ENCODE results near the gene GPHB5.
A peak's percentile ranks its signal among the peaks of the same experiment; 100 is the strongest.
"Not testable (repeated sequence)": the region's sequence is repeated elsewhere in the genome, so short reads cannot be mapped to it uniquely, and the experiment has no call there.

The GPHB5 gene, protein sequence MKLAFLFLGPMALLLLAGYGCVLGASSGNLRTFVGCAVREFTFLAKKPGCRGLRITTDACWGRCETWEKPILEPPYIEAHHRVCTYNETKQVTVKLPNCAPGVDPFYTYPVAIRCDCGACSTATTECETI

DNA sequence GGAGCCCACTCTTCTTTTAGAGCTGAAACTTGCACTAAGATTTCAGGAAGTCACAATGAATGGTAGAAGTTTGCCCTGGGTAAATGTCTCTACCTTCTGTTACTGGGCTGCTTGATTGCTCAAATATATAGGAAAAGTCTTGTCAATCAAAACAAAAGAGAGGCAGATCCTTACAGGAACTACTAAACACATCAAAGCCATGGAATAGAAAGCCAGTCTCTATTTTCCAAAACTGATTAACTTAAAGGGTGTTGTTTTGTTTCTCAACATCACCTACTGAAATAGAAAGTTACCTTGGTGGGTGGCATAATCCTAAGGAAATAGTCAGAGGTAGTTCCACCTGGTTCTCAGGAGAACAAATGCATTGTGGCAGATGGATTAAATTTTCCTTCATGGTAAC is at the start of gene GPHB5:
TSS of gene GPHB5 (minus strand) at position 101 of the 400 bp plus-strand sequence. CDS start 1,086 bp downstream, outside the sequence.
- DNase-seq (ENCODE audit: insufficient read length, low spot score): no peak
- peak; percentile 96 for FAIRE-seq

DNA sequence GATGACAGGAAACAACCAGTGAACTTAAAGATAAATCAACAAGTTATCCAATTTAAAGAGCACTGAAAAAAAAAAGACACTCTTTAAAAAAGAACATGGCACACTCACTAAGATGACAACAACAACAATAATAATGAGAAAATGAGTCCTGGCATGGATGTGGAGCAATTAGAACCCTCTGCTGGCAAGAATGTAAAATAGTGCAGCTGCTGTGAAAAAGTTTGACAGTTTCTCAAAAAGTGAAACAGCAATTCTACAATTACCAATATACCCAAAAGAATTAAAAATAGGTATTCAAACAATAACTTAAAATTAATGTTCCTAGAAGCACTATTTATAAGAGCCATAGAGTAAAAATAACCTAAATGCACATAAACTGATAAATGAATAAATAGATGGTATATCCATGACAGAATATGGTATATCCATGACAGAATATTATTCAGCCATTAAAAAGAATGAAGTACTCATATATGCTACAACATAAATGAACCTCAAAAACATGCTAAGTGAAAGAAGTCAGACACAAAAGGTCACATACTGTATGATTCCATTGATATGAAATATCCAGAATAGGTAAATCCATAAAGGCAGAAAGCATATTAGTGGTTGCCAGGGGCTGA is 49.1 kb upstream of the GPHB5 start:
- no peak for DNase-seq (ENCODE audit: insufficient read length, low spot score)
- FAIRE-seq: peak; percentile 93

DNA sequence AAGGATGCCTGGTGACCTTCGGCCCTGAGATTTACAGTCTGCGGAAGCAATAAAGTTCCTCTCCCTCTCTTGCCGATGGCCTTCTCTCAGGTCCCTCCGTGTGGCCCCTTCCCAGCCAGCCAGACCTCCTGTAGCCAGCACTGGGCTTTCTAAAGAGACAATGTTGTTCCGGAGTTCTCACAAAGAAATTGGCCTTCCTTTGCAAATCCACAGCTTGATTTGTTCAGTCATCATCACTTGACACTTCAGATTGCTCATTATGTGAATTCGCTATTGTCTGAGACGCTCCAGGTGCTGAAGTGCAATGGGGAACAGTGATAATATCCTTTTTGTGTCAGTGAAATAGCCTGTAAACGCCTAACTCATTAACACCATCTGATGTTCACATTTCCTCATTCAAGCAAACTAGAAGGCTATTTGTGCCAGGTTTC is 43.7 kb upstream of the GPHB5 start:
- DNase-seq (ENCODE audit: insufficient read length, low spot score) (no peak), FAIRE-seq (peak; percentile 97)

DNA sequence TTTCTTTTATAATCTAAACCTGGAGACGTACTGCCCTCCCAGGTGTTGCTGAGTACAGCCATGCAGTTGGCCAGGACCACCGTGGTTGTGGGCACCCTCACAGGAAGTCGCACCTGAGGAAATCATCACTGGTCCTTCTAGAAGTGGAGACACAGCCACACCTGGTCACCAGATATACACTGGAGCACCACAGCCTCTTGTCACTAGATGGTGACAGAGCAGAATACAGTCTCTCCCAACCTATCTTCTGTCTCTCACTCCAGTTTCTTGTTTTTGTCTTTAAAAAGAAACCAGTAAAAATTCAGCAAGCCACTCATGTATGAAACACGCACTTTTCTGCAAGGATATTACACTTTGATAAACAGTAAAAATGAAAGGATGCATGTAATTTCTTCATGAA is 43.1 kb upstream of the GPHB5 start:
- DNase-seq (ENCODE audit: insufficient read length, low spot score): no peak
- FAIRE-seq: no peak

DNA sequence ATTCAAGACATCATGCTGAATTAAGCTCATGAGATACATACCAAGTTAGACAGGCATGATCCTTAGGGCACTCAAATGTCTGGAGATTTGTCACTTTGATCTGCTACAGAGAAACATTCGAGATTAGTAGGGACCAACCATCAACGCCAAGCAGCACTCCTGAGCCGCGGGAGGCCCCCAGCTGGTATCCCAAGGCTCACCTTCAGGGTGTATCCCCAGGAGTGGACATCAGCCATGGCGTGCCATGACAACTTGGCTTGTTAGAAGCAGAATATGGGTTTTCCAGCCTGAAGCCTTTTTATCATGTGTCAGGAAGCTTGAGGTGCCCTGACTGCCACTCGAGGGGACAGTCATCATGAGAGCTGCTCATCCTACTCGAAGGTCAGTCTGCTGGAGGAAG is 39.1 kb upstream of the GPHB5 start:
- no peak for DNase-seq (ENCODE audit: insufficient read length, low spot score)
- FAIRE-seq: peak; percentile 99

DNA sequence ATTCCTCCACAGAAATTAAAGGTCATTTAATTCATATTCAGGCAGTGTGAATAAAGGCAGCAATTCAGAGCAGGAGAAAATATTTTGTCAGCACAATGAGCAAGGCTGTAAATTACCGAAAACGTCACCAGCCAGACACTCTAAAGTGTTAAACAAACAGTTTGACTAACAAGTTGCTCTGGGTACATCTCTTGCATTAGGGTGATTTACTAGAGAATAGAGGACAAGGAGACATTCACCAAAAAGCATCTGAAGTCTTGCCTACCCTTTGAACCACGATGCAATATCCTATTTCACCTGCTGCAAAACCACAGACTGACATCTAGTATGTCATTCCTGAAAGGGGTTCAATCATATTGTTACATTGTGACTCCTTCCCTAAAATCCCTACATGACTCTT is 27.1 kb upstream of the GPHB5 start:
- DNase-seq (ENCODE audit: insufficient read length, low spot score): no peak
- no peak for FAIRE-seq

DNA sequence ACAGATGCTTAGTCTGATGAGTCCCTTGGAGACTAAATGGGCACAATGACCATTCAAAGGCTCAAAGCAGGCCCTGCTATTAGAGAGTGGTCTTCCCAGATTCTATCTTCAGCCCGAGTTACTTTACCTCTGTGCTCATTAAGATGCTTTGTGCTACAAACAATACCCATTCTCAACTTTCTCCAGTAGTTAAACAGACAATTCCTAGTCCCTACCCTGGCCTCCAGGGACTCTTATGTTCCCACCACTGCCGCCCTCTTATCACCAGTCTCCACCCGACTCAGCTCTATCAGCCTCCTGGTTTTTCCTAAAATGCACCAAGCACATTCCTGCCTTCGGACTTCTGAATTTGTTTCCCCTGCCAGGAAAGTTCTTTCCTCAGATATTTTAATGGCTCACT is 25.6 kb upstream of the GPHB5 start:
- FAIRE-seq (no peak), DNase-seq (ENCODE audit: insufficient read length, low spot score) (no peak)

DNA sequence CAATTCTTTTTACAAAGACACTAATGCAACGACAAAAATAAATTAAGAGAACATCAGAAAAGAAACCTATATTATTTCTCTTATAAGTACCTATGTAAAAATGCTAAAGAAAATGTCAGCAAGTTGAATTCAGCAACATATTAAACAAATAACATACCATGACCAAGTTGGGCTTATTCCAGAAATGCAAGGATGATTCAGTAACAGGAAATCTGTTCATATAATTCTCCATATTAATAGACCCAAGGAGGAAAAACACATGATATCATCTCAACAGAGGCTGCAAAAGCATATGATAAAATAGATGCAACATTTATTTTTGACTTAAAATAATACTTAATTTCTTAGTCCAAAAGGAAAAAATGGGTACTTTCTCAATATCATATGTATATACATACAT is 25.1 kb upstream of the GPHB5 start:
- FAIRE-seq: peak; percentile 23
- no peak for DNase-seq (ENCODE audit: insufficient read length, low spot score)

DNA sequence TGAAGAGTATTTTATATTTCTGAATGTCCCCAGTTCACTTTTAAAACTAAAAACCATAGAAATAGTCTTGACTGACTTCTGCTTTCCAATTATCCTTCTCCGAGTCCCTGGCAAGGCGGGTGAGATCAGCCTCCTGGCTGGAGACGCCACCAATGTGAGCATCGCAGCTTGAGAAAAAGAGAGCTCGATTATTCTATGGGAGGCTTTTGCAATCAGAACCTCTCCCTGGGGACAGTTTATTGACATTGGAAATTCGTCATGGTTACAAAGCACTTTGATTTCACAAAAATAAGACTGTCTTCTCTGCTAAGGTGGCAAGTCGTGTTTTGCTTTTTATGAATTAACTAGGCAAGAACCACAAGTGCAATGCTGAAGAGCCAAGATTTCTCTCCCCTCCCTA is 23.6 kb upstream of the GPHB5 start:
- DNase-seq (ENCODE audit: insufficient read length, low spot score) (no peak), FAIRE-seq (no peak)

DNA sequence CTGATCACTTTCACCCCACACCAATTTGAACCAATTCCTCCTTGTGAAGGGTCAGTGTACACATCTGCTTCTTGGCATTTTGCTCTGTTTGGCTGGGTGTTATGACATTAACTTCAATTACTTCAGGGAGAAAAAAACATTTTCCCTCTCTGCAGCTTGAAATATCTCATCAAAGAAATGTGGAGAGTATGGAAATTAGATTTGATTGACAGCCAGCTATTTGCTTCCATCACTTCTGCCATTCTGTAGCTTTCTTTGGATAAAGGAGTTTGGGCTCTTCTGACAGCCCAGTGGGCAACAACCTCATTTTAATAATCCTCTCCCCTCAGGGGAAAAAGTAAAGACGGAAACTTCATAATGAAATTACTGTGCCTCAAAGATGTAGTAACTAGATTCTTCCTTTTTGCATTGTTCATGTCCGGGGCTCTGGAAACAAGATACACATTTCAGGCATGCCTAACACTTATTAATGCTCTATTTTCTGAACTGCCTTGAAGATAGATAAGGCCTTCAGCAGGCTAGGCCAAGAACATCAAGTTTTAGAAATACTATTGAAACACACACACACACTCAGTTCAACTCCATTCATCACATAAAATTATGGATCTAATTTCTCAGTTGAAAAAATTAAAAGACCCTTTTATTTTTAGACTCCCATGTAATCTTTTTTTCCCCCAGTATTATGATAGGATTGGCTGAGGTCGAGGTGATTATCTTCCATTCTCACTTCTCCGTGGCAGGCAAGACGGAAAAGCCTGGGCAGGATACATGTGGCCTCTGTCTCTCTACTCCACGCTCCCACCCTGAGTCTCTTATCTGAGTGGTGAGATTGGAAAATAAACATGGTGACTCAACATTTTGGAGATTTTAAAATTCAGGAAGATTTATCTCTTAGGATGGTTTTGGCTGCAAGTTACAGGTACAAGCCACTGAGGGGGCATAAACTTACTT is 10.3 kb upstream of the GPHB5 start:
- DNase-seq (ENCODE audit: insufficient read length, low spot score): no peak
- FAIRE-seq: peak; percentile 69

DNA sequence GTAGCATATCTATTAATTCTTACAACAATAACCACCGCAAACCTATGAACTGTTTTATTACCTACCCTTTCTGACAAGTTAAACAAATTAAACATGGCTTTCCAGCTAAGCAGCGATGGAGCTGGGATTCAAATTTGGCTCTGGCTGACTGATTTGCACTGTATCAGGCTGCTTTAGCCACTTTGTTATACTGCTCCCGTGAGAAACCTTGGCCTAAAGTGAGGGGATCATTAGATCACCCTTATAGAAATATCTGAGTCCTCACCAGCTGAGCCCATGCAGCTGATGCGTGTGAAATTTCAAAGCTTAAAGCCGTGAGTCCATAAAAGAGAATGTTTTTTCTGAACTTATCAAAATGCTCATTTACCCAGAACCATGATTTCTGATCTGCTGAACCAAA is 8.1 kb upstream of the GPHB5 start:
- FAIRE-seq: peak; percentile 81
- DNase-seq (ENCODE audit: insufficient read length, low spot score): no peak

DNA sequence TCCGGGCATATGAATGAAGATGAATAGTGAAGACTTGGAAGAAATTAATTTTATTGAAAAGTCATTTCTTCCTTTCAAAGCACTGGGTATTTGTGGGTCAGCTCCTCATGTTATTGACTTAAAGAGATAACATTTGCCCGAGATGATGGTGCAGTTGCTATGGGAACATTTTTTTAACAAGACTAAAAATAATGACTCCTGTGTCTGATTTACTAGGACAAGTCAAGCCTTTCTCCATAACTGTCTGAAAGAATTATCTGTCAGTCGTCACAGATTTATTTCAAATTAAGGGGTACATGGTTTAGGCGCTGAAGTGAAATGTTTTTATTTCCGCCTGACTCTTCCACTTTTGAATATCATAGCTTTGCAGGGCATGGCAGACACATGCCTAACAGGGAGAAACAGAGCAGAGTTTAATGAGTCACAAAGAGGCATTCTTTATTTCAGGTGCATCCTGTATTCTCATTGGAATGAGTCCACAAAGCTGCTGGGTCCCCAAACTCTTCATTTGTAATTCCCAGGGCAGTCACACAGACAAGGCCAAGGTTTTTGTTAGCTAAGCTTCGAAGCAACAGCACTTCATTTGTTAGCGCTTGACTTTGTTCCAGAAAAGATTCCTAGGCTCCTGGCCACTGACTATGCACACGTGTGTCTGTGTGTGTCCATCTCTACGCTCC is 4.3 kb upstream of the GPHB5 start:
- peak; percentile 88 for FAIRE-seq
- no peak for DNase-seq (ENCODE audit: insufficient read length, low spot score)

DNA sequence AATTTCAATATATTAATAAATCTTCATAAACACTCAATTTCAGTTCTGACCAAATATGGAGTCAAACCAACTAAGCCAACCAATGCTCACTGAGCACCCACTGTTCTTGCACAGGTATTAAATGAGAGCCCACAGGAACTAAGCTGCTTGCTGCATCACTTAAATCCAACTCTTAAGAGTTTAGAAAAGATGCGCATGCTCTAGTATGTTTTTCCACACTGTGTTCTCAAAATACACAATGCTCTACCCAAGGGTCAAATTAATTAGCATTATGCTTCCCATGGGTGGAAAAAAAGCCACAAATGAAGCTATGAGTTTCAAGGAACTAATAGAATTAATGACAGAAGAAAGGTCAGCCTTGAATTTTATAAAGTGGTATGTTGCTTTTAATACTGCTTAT is 3.7 kb upstream of the GPHB5 start:
- DNase-seq (ENCODE audit: insufficient read length, low spot score) (no peak), FAIRE-seq (no peak)

DNA sequence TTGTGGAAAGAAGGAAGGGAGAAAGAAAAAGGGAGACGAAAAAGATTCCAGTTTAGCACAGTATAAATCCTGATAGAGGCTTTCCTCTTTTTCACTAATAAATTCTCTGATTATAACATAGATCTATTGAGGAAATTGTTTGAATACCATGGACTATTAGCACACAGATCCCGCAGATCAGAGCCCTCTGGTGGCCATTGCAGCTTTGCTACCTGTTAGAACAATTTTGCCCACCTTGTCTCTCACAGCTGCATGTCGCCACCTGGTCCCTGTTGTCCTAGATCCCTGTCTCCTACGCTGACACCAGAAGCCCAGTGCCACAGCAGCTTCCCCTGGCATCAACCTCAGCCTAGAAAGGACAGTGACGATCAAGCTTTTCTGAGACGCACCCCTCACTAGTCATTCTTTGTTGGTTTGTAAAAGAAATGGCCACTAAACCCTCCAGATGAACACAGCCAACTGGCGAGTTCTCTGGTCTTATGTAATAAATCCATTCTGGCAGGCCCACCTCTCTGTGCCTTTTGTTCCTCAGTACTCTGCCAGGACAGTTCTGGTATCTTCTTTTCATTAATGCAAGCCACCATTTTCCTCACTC is 9.9 kb downstream of the GPHB5 start:
- peak; percentile 60 for DNase-seq (ENCODE audit: insufficient read length, low spot score)
- no peak for FAIRE-seq

DNA sequence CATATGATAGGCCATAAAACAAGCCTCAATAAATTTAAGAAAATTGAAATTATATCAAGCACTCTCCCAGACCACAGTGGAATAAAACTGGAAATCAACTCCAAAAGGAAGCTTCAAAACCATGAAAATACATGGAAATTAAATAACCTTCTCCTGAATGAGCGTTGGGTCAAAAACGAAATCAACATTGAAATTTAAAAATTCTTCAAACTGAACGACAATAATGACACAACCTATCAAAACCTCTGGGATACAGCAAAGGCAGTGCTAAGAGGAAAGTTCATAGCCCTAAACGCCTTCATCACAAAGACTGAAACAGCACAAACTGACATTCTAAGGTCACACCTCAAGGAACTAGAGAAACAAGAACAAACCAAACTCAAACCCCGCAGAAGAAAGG is 14.3 kb downstream of the GPHB5 start:
- not testable (repeated sequence) for DNase-seq (ENCODE audit: insufficient read length, low spot score); FAIRE-seq

DNA sequence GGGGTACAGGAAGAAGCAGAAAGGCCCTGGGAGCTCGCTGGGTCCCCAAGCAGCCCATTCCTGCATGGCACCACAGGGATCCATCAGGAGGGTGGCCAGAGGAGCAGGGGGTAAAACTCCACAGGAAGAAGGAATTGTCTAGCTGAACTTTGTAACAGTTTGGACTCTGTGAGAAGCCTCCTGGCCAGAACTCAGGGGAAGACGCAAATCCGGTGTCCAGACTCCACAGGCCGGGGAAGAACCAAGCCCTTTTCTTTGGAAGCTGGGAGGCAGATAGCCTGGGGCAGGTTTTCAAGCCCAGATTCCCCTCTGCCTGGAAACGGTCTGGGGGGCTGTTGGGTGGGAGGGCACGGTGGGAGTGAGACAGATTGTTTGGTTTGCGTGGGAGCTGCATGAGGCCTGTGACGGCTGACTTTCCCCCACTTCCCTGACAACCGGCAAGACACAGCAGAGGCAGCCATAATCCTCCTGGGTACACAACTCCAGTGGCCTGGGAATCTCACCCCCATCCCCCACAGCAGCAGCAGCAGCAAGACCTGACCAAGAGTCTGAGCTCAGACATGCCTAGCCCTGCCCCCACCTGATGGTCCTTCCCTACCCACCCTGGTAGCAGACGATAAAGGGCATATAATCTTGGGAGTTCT is 16.7 kb downstream of the GPHB5 start:
- FAIRE-seq (peak; percentile 87), DNase-seq (ENCODE audit: insufficient read length, low spot score) (no peak)

DNA sequence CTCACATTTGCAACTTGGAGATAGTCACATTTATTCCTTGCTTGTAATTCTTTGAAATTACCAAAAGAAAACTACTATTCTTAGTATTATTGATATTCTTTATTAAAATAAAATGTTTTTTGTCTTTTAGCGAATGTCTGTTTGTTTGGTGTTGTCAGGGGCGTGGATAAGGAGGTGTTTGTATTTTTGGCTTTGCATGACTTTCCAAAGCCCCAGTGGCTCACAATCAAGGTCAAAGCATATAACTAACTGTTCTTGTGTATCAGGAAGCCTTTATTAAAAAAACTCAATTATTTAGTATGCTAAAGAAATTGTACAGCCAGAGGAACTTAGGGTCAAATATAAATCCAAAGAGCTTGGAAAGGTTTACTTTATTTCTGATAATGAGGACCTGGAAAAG is 17.9 kb downstream of the GPHB5 start:
- DNase-seq (ENCODE audit: insufficient read length, low spot score) (no peak), FAIRE-seq (no peak)

DNA sequence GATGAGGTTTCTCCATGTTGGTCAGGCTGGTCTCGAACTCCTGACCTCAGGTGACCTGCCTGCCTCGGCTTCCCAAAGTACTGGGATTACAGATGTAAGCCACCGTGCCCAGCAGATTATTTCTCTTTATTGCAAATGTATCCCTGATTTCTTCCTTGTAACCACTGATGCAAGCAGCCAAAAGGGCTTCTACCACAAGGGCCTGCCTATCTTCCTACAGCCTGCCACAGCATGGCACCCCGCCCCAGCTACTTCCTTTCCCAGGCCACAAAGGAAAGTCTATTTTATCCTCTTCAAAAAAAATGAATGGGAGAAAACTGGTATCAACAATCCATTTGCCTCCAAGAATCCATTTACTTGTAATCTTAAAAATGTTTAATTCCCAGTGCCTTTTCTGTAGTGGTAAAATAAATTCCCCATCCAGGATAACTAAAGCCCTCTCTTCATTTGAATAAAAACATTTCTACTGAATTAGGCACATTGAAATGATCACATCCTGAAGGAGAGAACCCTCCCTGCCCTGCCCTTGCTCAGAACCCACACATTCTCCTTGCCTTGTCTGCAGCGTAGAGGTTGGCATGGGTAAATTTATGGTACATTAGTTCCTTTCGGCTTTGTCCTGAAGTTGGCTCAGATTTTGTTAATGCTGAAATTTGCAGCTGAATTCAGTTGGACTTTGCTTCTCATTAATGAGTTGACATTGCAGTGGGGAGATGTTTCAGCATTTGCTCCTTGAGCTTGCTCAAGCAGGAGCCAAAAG is 19.2 kb downstream of the GPHB5 start:
- FAIRE-seq (peak; percentile 87), DNase-seq (ENCODE audit: insufficient read length, low spot score) (no peak)

DNA sequence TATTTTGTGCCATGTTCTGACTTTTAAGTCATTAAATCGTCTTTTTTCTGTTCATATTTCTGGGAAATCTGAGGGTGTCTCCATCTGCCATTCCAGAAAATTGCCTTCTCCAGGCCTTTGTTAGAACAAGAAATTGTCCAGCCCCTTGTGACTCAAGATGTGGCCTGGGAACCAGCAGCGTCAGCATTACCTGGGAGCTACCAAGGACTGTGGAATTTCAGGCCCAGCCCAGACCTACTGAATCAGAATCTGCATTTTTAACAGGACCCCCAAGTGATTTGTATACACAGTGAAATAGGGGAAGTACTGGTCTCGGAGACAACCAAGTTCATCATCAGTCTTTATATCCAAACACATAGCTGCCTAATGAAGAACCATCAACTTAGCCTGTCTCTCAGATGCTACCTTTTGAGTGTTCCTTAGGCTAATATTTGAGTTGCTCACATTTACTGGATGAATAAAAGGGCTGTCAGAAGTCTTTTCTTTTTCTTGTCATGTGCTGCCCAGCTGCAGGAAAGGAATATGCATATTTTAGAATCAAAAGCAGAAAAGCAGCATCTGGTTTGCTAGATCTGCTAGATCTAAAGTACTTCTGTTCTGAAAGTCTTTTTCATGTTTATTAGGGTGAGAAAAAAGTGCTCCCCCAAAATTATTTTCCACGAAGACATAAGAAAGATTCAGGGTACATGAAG is 21.2 kb downstream of the GPHB5 start:
- DNase-seq (ENCODE audit: insufficient read length, low spot score) (no peak), FAIRE-seq (no peak)
